Measurements from ENCODE around the gene COL6A2. TPM values are rescaled to one million over a fixed set of nuclear protein-coding genes. Genes with fewer than 3 reads are reported as not detected.

COL6A2 gene
- polyA plus RNA-seq: 10 to 100 TPM in 2 of 3 donors, 1 to 10 TPM in 1; 4.4 to 46.6 (median 30.6) TPM

- H3K36me3 Mint-ChIP-seq: peaks cover 3 to 4% (median 3%) of the 10 kb centered on the region in 3 donors
- peaks cover 26 to 27% of the 10 kb centered on the region in 2 donors for H3K4me1 Mint-ChIP-seq
- peak within 1 kb of the TSS; percentile 66 to 79 (median 70) for H3K4me3 Mint-ChIP-seq
- H3K9me3 Mint-ChIP-seq: peaks cover 2 to 6% (median 5%) of the 10 kb centered on the region in 6 donors
- H3K27me3 Mint-ChIP-seq (ENCODE audit: low read depth in 3 of 3): peaks cover 12 to 34% (median 20%) of the 10 kb centered on the region in 3 donors
- H3K27ac Mint-ChIP-seq: peak within 1 kb of the TSS in 4 of 6 donors; percentile 24 to 33 (median 28)
- peak; percentile 25 to 49 (median 33) for DNase-seq
Measured at GRCh38 chr21:46097336-46098293, at the start of gene COL6A2. Gene COL6A2 (plus strand): TSS chr21:46098112.

- peaks cover 0 to 17% of the 10 kb centered on the region in 2 donors for H3K4me1 Mint-ChIP-seq
- H3K36me3 Mint-ChIP-seq: no peaks in the 10 kb centered on the region
- peaks cover 0 to 10% (median 0%) of the 10 kb centered on the region in 6 donors for H3K9me3 Mint-ChIP-seq
- H3K4me3 Mint-ChIP-seq: no peak overlapping the region
- H3K27ac Mint-ChIP-seq: no peak overlapping the region
- H3K27me3 Mint-ChIP-seq (ENCODE audit: low read depth in 3 of 3): peaks cover 3 to 16% (median 14%) of the 10 kb centered on the region in 3 donors
- DNase-seq: no peak
Measured at GRCh38 chr21:46048926-46049889, 48.7 kb upstream of the COL6A2 start.

- peaks cover 0 to 10% (median 0%) of the 10 kb centered on the region in 6 donors for H3K9me3 Mint-ChIP-seq
Measured at GRCh38 chr21:46049890-46050667, 47.8 kb upstream of the COL6A2 start.

GRCh38 chr21:46050668-46051378 lies 47.1 kb upstream of the COL6A2 start:
- peaks cover 0 to 10% (median 0%) of the 10 kb centered on the region in 6 donors for H3K9me3 Mint-ChIP-seq
- DNase-seq: no peak
- peak overlapping the region in 1 of 6 donors; percentile 92 for H3K27ac Mint-ChIP-seq
- peaks cover 4 to 16% (median 14%) of the 10 kb centered on the region in 3 donors for H3K27me3 Mint-ChIP-seq (ENCODE audit: low read depth in 3 of 3)
- no peaks in the 10 kb centered on the region for H3K36me3 Mint-ChIP-seq
- H3K4me3 Mint-ChIP-seq: no peak overlapping the region
- peaks cover 0 to 17% of the 10 kb centered on the region in 2 donors for H3K4me1 Mint-ChIP-seq

More at GRCh38 chr21:46049890-46050667, 47.8 kb upstream of the COL6A2 start:
- no peak for DNase-seq
- Mint-ChIP-seq H3K27ac (peak overlapping the region in 1 of 6 donors; percentile 60), H3K4me3 (no peak overlapping the region), H3K4me1 (peaks cover 0 to 17% of the 10 kb centered on the region in 2 donors), H3K36me3 (no peaks in the 10 kb centered on the region), H3K27me3 (ENCODE audit: low read depth in 3 of 3) (peaks cover 4 to 16% (median 14%) of the 10 kb centered on the region in 3 donors)

GRCh38 chr21:46051379-46051770 lies 46.5 kb upstream of the COL6A2 start:
- Mint-ChIP-seq H3K27me3 (ENCODE audit: low read depth in 3 of 3) (peaks cover 6 to 16% (median 14%) of the 10 kb centered on the region in 3 donors), H3K4me3 (no peak overlapping the region), H3K9me3 (peaks cover 0 to 8% (median 0%) of the 10 kb centered on the region in 6 donors), H3K27ac (peak overlapping the region in 3 of 6 donors; percentile 41 to 92 (median 90)), H3K36me3 (no peaks in the 10 kb centered on the region), H3K4me1 (peaks cover 0 to 16% of the 10 kb centered on the region in 2 donors)
- no peak for DNase-seq

- Mint-ChIP-seq H3K9me3 (peaks cover 0 to 6% (median 0%) of the 10 kb centered on the region in 6 donors), H3K36me3 (no peaks in the 10 kb centered on the region), H3K27ac (peak overlapping the region; percentile 49 to 92 (median 88)), H3K4me1 (peaks cover under 1 to 16% of the 10 kb centered on the region in 2 donors), H3K4me3 (peak overlapping the region in 1 of 5 donors; percentile 30), H3K27me3 (ENCODE audit: low read depth in 3 of 3) (peaks cover 7 to 18% (median 12%) of the 10 kb centered on the region in 3 donors)
- DNase-seq: peak in 1 of 3 donors; percentile 6
Measured at GRCh38 chr21:46051821-46052675, 45.9 kb upstream of the COL6A2 start.

- Mint-ChIP-seq H3K36me3 (no peaks in the 10 kb centered on the region), H3K9me3 (peaks cover 0 to 6% (median 0%) of the 10 kb centered on the region in 6 donors), H3K27ac (peak overlapping the region; percentile 73 to 94 (median 89)), H3K27me3 (ENCODE audit: low read depth in 3 of 3) (peaks cover 10 to 22% (median 16%) of the 10 kb centered on the region in 3 donors), H3K4me3 (peak overlapping the region in 1 of 5 donors; percentile 44), H3K4me1 (peaks cover 9 to 24% of the 10 kb centered on the region in 2 donors)
- peak; percentile 67 to 89 (median 70) for DNase-seq
Measured at GRCh38 chr21:46052703-46053651, 44.9 kb upstream of the COL6A2 start.

GRCh38 chr21:46054031-46054430 lies 43.9 kb upstream of the COL6A2 start:
- DNase-seq: no peak
- Mint-ChIP-seq H3K4me3 (no peak overlapping the region), H3K27ac (peak overlapping the region in 5 of 6 donors; percentile 53 to 94 (median 64)), H3K36me3 (no peaks in the 10 kb centered on the region), H3K27me3 (ENCODE audit: low read depth in 3 of 3) (peaks cover 15 to 27% (median 20%) of the 10 kb centered on the region in 3 donors), H3K9me3 (peaks cover 0 to 6% (median 0%) of the 10 kb centered on the region in 6 donors), H3K4me1 (peaks cover 19 to 30% of the 10 kb centered on the region in 2 donors)

- no peak for DNase-seq
- Mint-ChIP-seq H3K27ac (peak overlapping the region in 5 of 6 donors; percentile 34 to 94 (median 57)), H3K4me1 (peaks cover 22 to 30% of the 10 kb centered on the region in 2 donors), H3K4me3 (no peak overlapping the region), H3K27me3 (ENCODE audit: low read depth in 3 of 3) (peaks cover 15 to 28% (median 23%) of the 10 kb centered on the region in 3 donors), H3K9me3 (peaks cover 0 to 6% (median 0%) of the 10 kb centered on the region in 6 donors), H3K36me3 (no peaks in the 10 kb centered on the region)
Measured at GRCh38 chr21:46054451-46054881, 43.4 kb upstream of the COL6A2 start.

- Mint-ChIP-seq H3K36me3 (no peaks in the 10 kb centered on the region), H3K27me3 (ENCODE audit: low read depth in 3 of 3) (peaks cover 15 to 29% (median 22%) of the 10 kb centered on the region in 3 donors), H3K9me3 (peaks cover 0 to 6% (median 0%) of the 10 kb centered on the region in 6 donors), H3K4me1 (peaks cover 22 to 30% of the 10 kb centered on the region in 2 donors), H3K4me3 (no peak overlapping the region), H3K27ac (peak overlapping the region in 1 of 6 donors; percentile 45)
- no peak for DNase-seq
Measured at GRCh38 chr21:46055863-46056281, 42.0 kb upstream of the COL6A2 start.
